Measurements from ENCODE around the gene OSBPL2.

DNA sequence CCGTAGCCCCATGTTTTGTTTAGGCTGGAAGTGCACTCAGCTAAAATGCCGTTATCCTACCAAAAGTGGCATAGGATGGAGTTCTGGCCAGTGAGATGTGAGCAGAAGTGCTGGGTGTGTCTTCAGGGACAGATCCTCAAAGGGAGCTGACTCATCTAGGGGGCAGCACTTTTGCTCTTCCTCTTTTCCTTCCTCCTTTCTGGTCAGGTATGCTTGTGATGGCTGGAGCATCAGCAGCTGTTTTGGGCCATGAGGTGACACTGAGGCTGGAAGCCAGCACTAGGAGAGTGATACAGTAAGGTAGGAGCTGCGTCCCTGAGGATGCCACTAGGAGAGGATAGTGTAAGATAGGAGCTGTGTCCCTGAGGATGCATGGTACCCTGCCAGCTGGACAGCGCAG is 4.6 kb upstream of the OSBPL2 start:
- TF ChIP-seq, protein P1, sequence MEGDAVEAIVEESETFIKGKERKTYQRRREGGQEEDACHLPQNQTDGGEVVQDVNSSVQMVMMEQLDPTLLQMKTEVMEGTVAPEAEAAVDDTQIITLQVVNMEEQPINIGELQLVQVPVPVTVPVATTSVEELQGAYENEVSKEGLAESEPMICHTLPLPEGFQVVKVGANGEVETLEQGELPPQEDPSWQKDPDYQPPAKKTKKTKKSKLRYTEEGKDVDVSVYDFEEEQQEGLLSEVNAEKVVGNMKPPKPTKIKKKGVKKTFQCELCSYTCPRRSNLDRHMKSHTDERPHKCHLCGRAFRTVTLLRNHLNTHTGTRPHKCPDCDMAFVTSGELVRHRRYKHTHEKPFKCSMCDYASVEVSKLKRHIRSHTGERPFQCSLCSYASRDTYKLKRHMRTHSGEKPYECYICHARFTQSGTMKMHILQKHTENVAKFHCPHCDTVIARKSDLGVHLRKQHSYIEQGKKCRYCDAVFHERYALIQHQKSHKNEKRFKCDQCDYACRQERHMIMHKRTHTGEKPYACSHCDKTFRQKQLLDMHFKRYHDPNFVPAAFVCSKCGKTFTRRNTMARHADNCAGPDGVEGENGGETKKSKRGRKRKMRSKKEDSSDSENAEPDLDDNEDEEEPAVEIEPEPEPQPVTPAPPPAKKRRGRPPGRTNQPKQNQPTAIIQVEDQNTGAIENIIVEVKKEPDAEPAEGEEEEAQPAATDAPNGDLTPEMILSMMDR (IDR thresholded peaks at IDR 0.05): no peak
- TF ChIP-seq ZNF281 (CRISPR knock-in tag; IDR thresholded peaks at IDR 0.05) (no peak), SP1 (CRISPR knock-in tag; conservative IDR thresholded peaks at IDR 0.05) (no peak)

Measured in WTC11 (cell line).